ENCODE measurements around the gene CFAP46.
"Not testable (repeated sequence)": the region's sequence is repeated elsewhere in the genome, so short reads cannot be mapped to it uniquely, and the experiment has no call there.

DNA sequence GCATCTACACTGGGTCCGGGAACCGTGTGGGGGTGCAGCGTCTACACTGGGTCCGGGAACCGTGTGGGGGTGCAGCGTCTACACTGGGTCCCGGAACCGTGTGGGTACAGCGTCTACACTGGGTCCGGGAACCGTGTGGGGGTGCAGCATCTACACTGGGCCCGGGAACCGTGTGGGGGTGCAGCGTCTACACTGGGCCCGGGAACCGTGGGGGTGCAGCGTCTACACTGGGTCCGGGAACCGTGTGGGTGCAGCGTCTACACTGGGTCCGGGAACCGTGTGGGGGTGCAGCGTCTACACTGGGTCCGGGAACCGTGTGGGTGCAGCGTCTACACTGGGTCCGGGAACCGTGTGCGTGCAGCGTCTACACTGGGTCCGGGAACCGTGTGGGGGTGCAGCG lies 150.3 kb downstream of the CFAP46 start:
- TF ChIP-seq POLR2A (IDR thresholded peaks at IDR 0.05): not testable (repeated sequence)
- TF ChIP-seq, protein P1, sequence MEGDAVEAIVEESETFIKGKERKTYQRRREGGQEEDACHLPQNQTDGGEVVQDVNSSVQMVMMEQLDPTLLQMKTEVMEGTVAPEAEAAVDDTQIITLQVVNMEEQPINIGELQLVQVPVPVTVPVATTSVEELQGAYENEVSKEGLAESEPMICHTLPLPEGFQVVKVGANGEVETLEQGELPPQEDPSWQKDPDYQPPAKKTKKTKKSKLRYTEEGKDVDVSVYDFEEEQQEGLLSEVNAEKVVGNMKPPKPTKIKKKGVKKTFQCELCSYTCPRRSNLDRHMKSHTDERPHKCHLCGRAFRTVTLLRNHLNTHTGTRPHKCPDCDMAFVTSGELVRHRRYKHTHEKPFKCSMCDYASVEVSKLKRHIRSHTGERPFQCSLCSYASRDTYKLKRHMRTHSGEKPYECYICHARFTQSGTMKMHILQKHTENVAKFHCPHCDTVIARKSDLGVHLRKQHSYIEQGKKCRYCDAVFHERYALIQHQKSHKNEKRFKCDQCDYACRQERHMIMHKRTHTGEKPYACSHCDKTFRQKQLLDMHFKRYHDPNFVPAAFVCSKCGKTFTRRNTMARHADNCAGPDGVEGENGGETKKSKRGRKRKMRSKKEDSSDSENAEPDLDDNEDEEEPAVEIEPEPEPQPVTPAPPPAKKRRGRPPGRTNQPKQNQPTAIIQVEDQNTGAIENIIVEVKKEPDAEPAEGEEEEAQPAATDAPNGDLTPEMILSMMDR (IDR thresholded peaks at IDR 0.05): not testable (repeated sequence)

All from esophagus squamous epithelium (tissue), 4 donors.